ENCODE results near the gene N4BP2. TPM values are rescaled to one million over a fixed set of nuclear protein-coding genes. Genes with fewer than 3 reads are reported as not detected.
"Not testable (repeated sequence)": the region's sequence is repeated elsewhere in the genome, so short reads cannot be mapped to it uniquely, and the experiment has no call there.

N4BP2 gene
- total RNA-seq, 1 experiment from 2014 or later = 5.3 TPM

GRCh38 chr4:40087799-40088366 lies 31.2 kb downstream of the N4BP2 start:
- intact Hi-C loops (cut with micrococcal nuclease; ENCODE audit: unreplicated experiment) = no loop called here
- CTCF ChIA-PET = no interaction called here

GRCh38 chr4:40093400-40093799 lies 36.8 kb downstream of the N4BP2 start:
- H3K27me3 Mint-ChIP-seq (ENCODE audit: unreplicated experiment); H3K4me3 Mint-ChIP-seq (ENCODE audit: low read depth, unreplicated experiment); DNase-seq; H3K4me1 Mint-ChIP-seq (ENCODE audit: low read depth, unreplicated experiment); intact Hi-C loops (cut with micrococcal nuclease; ENCODE audit: unreplicated experiment); CTCF ChIA-PET; H3K27ac Mint-ChIP-seq (ENCODE audit: unreplicated experiment); H3K36me3 Mint-ChIP-seq (ENCODE audit: insufficient read depth, unreplicated experiment); H3K9me3 Mint-ChIP-seq (ENCODE audit: low read depth, unreplicated experiment); BruUV-seq (replicated peaks): not testable (repeated sequence)

More at GRCh38 chr4:40087799-40088366, 31.2 kb downstream of the N4BP2 start:
- no peaks in the 10 kb centered on the region for H3K27me3 Mint-ChIP-seq (ENCODE audit: unreplicated experiment)
- no peak overlapping the region for H3K4me3 Mint-ChIP-seq (ENCODE audit: low read depth, unreplicated experiment)
- TF ChIP-seq CTCF (IDR thresholded peaks at IDR 0.05; ENCODE audit: unreplicated experiment) = no peak
- H3K9me3 Mint-ChIP-seq (ENCODE audit: low read depth, unreplicated experiment) = no peaks in the 10 kb centered on the region
- no peaks in the 10 kb centered on the region for H3K4me1 Mint-ChIP-seq (ENCODE audit: low read depth, unreplicated experiment)
- no peak overlapping the region for H3K27ac Mint-ChIP-seq (ENCODE audit: unreplicated experiment)
- H3K36me3 Mint-ChIP-seq (ENCODE audit: insufficient read depth, unreplicated experiment) = no peaks in the 10 kb centered on the region
- no peak for DNase-seq
- no TSS peak for BruUV-seq (replicated peaks)

- no peak overlapping the region for H3K27ac Mint-ChIP-seq (ENCODE audit: unreplicated experiment)
- no peak overlapping the region for H3K4me3 Mint-ChIP-seq (ENCODE audit: low read depth, unreplicated experiment)
- no peaks in the 10 kb centered on the region for H3K4me1 Mint-ChIP-seq (ENCODE audit: low read depth, unreplicated experiment)
- no peaks in the 10 kb centered on the region for H3K27me3 Mint-ChIP-seq (ENCODE audit: unreplicated experiment)
- TF ChIP-seq CTCF (IDR thresholded peaks at IDR 0.05; ENCODE audit: unreplicated experiment) = no peak
- CTCF ChIA-PET = no interaction called here
- no peak for DNase-seq
- intact Hi-C loops (cut with micrococcal nuclease; ENCODE audit: unreplicated experiment) = no loop called here
- H3K9me3 Mint-ChIP-seq (ENCODE audit: low read depth, unreplicated experiment) = no peaks in the 10 kb centered on the region
- H3K36me3 Mint-ChIP-seq (ENCODE audit: insufficient read depth, unreplicated experiment) = peaks cover 5% of the 10 kb centered on the region
- no TSS peak for BruUV-seq (replicated peaks)
These were observed 42.4 kb downstream of the N4BP2 start for GRCh38 chr4:40099010-40099409.

GRCh38 chr4:40107150-40107549 lies 50.5 kb downstream of the N4BP2 start:
- H3K27me3 Mint-ChIP-seq (ENCODE audit: unreplicated experiment); intact Hi-C loops (cut with micrococcal nuclease; ENCODE audit: unreplicated experiment); BruUV-seq (replicated peaks); CTCF ChIA-PET; H3K4me3 Mint-ChIP-seq (ENCODE audit: low read depth, unreplicated experiment); H3K36me3 Mint-ChIP-seq (ENCODE audit: insufficient read depth, unreplicated experiment); H3K27ac Mint-ChIP-seq (ENCODE audit: unreplicated experiment); DNase-seq; H3K4me1 Mint-ChIP-seq (ENCODE audit: low read depth, unreplicated experiment); H3K9me3 Mint-ChIP-seq (ENCODE audit: low read depth, unreplicated experiment): not testable (repeated sequence)

GRCh38 chr4:40112027-40112792 lies 55.6 kb downstream of the N4BP2 start:
- Mint-ChIP-seq H3K4me3 (ENCODE audit: low read depth, unreplicated experiment) (no peak overlapping the region), H3K27me3 (ENCODE audit: unreplicated experiment) (no peaks in the 10 kb centered on the region), H3K4me1 (ENCODE audit: low read depth, unreplicated experiment) (no peaks in the 10 kb centered on the region), H3K27ac (ENCODE audit: unreplicated experiment) (no peak overlapping the region), H3K36me3 (ENCODE audit: insufficient read depth, unreplicated experiment) (no peaks in the 10 kb centered on the region), H3K9me3 (ENCODE audit: low read depth, unreplicated experiment) (no peaks in the 10 kb centered on the region)
- no TSS peak for BruUV-seq (replicated peaks)
- CTCF ChIA-PET = no interaction called here
- intact Hi-C loops (cut with micrococcal nuclease; ENCODE audit: unreplicated experiment) = no loop called here
- no peak for TF ChIP-seq CTCF (IDR thresholded peaks at IDR 0.05; ENCODE audit: unreplicated experiment)
- no peak for DNase-seq
